ENCODE data around the gene TNNI3.

The TNNI3 gene

DNA sequence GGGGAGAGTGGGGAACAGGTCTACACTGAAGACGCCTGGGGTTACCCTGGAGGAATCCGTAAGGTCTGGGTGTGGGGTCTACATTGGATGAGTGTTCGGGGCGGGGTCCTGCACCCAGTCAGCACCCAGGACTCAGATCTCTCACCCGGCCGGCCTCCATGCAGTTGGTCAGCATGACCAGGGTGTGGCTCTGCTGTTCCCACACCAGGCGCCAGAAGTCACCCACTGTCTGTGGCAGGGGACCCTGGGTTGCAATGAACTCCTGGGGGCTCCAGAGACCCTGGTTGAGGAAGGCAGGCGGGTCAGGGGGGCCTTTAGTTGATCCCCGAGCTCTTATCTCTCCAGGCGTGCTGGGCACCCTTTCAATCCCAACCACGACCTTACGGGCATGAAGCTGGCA, 28.5 kb upstream of the TNNI3 start:
- H3K4me2 ChIP-seq (ENCODE audit: low read depth, low read length, poor library complexity, severe bottlenecking): no peak overlapping the region
- H3K4me3 ChIP-seq (ENCODE audit: insufficient read depth, low read length, poor library complexity, severe bottlenecking): no peak overlapping the region
- H4K20me1 ChIP-seq (ENCODE audit: low read depth, low read length): no peaks in the 10 kb centered on the region
- H2AFZ ChIP-seq (ENCODE audit: low read depth, low read length, severe bottlenecking): no peak overlapping the region
- no peak for TF ChIP-seq EZH2phosphoT487 (conservative IDR thresholded peaks at IDR 0.05; ENCODE audit: low read length)
- H3K27me3 ChIP-seq (ENCODE audit: low read length): no peaks in the 10 kb centered on the region
- H3F3A ChIP-seq (ENCODE audit: insufficient read depth): no peaks in the 10 kb centered on the region
- no peaks in the 10 kb centered on the region for H3K9me2 ChIP-seq (replicated peaks; ENCODE audit: insufficient read depth, low read length)
- no peaks in the 10 kb centered on the region for H3K36me3 ChIP-seq (ENCODE audit: low read length)
- H3K9me3 ChIP-seq (ENCODE audit: insufficient read depth, low read length): no peaks in the 10 kb centered on the region
- no peak overlapping the region for H3K9ac ChIP-seq (ENCODE audit: low read length)
- no peaks in the 10 kb centered on the region for H3K79me2 ChIP-seq (ENCODE audit: insufficient read depth, low read length)
- no peak overlapping the region for H3K27ac ChIP-seq (ENCODE audit: low read depth, low read length)

- Histone ChIP-seq H3K27ac (ENCODE audit: low read depth, low read length) (no peak overlapping the region), H3K27me3 (ENCODE audit: low read length) (no peaks in the 10 kb centered on the region; the same call in 1 of the 2 replicates), H3F3A (ENCODE audit: insufficient read depth) (no peaks in the 10 kb centered on the region), H3K9me2 (replicated peaks; ENCODE audit: insufficient read depth, low read length) (no peaks in the 10 kb centered on the region), H3K36me3 (ENCODE audit: low read length) (no peaks in the 10 kb centered on the region), H3K9me3 (ENCODE audit: insufficient read depth, low read length) (no peaks in the 10 kb centered on the region), H3K9ac (ENCODE audit: low read length) (no peak overlapping the region), H2AFZ (ENCODE audit: low read depth, low read length, severe bottlenecking) (no peak overlapping the region), H3K4me2 (ENCODE audit: low read depth, low read length, poor library complexity, severe bottlenecking) (no peak overlapping the region), H3K79me2 (ENCODE audit: insufficient read depth, low read length) (no peaks in the 10 kb centered on the region), H3K4me3 (ENCODE audit: insufficient read depth, low read length, poor library complexity, severe bottlenecking) (no peak overlapping the region), H4K20me1 (ENCODE audit: low read depth, low read length) (no peaks in the 10 kb centered on the region)
- TF ChIP-seq, protein P1, sequence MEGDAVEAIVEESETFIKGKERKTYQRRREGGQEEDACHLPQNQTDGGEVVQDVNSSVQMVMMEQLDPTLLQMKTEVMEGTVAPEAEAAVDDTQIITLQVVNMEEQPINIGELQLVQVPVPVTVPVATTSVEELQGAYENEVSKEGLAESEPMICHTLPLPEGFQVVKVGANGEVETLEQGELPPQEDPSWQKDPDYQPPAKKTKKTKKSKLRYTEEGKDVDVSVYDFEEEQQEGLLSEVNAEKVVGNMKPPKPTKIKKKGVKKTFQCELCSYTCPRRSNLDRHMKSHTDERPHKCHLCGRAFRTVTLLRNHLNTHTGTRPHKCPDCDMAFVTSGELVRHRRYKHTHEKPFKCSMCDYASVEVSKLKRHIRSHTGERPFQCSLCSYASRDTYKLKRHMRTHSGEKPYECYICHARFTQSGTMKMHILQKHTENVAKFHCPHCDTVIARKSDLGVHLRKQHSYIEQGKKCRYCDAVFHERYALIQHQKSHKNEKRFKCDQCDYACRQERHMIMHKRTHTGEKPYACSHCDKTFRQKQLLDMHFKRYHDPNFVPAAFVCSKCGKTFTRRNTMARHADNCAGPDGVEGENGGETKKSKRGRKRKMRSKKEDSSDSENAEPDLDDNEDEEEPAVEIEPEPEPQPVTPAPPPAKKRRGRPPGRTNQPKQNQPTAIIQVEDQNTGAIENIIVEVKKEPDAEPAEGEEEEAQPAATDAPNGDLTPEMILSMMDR (IDR thresholded peaks at IDR 0.05; ENCODE audit: insufficient read depth, low read length, poor library complexity, severe bottlenecking): no peak
- TF ChIP-seq EZH2phosphoT487 (conservative IDR thresholded peaks at IDR 0.05; ENCODE audit: low read length): no peak
These were observed 24.2 kb upstream of the TNNI3 start for GRCh38 chr19:55181740-55182139.

DNA sequence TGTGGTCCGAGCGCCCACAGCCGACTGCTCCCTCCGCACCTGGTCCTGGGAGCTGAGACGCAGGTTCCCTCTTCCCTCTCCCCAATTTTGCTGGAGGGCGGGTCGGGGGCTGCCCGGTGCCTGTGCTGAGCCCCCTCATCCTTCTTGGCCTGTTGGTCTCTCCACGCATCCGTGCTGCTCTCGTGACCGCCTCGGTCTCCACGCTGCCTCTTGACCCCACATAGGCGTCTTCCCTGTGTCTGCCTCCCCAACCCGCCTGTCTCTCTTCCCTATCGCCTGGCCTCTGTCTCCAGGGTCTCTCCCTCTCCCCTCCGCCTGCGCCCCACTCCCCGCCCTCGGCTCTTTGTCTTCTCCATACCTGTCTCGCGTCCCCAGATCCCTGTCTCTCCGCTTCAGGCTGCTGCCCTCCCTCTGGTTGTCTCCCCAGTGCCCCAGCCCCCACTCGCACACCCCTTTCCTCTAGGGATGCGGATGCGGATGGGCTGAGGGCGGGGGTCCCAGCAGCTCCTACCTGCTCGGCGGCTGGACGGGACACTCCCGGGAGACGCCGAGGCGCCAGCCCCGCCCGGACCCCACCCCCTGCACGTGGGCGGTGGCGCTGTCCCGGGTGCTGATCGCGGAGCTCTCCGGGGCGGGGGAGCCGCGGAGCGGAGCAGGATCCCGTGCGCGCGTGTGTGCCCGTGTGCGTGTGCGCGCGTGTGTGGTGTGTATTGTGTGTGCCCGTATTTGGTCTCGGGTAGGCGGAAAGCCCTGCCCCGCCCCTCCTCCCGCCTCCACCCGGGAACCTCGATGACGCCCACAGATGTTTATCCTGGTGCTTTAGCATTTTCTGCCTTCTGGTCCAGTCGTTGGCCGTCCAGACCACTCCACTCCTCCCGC, 22.3 kb upstream of the TNNI3 start, which contains the start of gene SYT5:
Gene SYT5, minus strand, starts transcription at position 684 of the 879 bp plus-strand sequence. CDS start 1,248 bp downstream, outside the sequence.
- H3K79me2 ChIP-seq (ENCODE audit: insufficient read depth, low read length): no peaks in the 10 kb centered on the region
- peak within 1 kb of the TSS; percentile 67 for H3K4me2 ChIP-seq (ENCODE audit: low read depth, low read length, poor library complexity, severe bottlenecking)
- H3K9me2 ChIP-seq (replicated peaks; ENCODE audit: insufficient read depth, low read length): no peaks in the 10 kb centered on the region
- TF ChIP-seq, protein P1 (IDR thresholded peaks at IDR 0.05; ENCODE audit: insufficient read depth, low read length, poor library complexity, severe bottlenecking): no peak
- no peak for TF ChIP-seq EZH2phosphoT487 (conservative IDR thresholded peaks at IDR 0.05; ENCODE audit: low read length)
- no peaks in the 10 kb centered on the region for H3K36me3 ChIP-seq (ENCODE audit: low read length)
- H4K20me1 ChIP-seq (ENCODE audit: low read depth, low read length): no peaks in the 10 kb centered on the region
- H2AFZ ChIP-seq (ENCODE audit: low read depth, low read length, severe bottlenecking): no peak within 1 kb of the TSS
- H3F3A ChIP-seq (ENCODE audit: insufficient read depth): no peaks in the 10 kb centered on the region
- no peaks in the 10 kb centered on the region; the same call in 1 of the 2 replicates for H3K27me3 ChIP-seq (ENCODE audit: low read length)
- H3K9me3 ChIP-seq (ENCODE audit: insufficient read depth, low read length): no peaks in the 10 kb centered on the region
- H3K4me3 ChIP-seq (ENCODE audit: insufficient read depth, low read length, poor library complexity, severe bottlenecking): peak within 1 kb of the TSS; percentile 44
- H3K9ac ChIP-seq (ENCODE audit: low read length): no peak within 1 kb of the TSS
- no peak within 1 kb of the TSS for H3K27ac ChIP-seq (ENCODE audit: low read depth, low read length)
